ENCODE measurements around the gene NFE2L3. TPM values are rescaled to one million over a fixed set of nuclear protein-coding genes. Genes with fewer than 3 reads are reported as not detected.

The NFE2L3 gene
- total and polyA plus RNA-seq, 2 donors (not counting 3 experiments of a cell fraction or from before 2014, with no cell fraction given), result 29.6 to 40.2 TPM

DNA sequence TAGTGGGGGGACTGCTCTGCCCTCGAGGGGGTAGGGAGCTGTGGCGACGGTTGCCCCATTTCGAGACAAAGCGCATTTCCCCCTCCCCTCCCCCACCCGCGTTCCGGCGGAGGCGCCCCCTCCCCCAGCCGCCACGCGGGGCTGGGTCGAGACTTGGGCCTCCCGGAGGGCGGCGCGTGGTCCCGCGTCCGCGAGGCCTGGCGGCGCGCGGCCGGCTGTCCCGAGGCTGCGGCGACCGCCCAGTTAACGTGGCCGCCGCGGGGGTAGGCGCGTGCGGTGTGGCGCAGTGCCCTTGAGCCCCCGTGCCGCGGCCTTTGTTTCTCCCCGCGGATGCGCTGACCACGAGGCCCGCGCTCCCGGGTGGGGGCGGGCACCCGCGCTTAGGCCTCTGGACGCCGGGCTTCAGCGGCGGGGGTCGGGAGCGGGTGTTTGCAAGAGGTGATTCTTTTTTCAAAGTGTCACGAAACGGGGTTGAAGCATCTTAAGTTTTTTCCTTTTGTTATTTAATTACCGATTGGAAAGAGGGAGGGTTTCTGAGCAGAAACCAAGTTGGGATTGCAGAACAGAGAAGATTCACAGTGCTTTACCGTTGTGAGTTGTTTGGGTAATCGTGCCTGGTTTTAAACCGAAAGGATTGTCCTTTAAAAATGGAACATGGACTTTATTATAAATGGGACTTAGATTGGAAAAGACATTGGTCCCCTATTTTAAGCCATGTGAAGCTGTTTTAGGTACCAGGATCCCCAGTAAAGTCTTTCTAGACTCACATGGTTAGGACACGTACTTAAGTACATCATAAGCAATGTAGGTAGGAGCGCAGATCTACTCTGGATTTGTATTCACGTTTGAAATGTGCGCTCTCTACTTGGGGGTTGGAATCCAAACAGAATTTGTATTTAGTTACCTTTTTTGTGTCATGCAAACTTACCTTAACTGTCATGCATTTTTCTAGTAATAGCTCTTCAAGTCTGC is 50.3 kb downstream of the NFE2L3 start:
- Histone ChIP-seq H4K20me1 (replicated peaks; ENCODE audit: control insufficient read depth, extremely low read depth, insufficient read depth, low read length) (peaks cover 30% of the 10 kb centered on the region), H3K4me3 (replicated peaks in 1 of 3; ENCODE audit: insufficient read depth in 1 of 3, low read depth in 1 of 3, low read length in 3 of 3) (peak overlapping the region; percentile 94 to 99 (median 98)), H3K27ac (ENCODE audit: insufficient read depth, low read depth, low read length) (peak overlapping the region; percentile 79), H3K4me2 (ENCODE audit: insufficient read depth, low read length) (peak overlapping the region; percentile 99), H3K9me3 (replicated peaks; ENCODE audit: control insufficient read depth, insufficient read depth, low read length) (no peaks in the 10 kb centered on the region), H3K4me1 (ENCODE audit: control insufficient read depth, extremely low read depth, insufficient read depth, low read length) (peaks cover 35% of the 10 kb centered on the region), H2AFZ (ENCODE audit: low read depth, low read length) (no peak overlapping the region), H3K9me1 (replicated peaks; ENCODE audit: control insufficient read depth, extremely low read depth, insufficient read depth, low read length) (no peaks in the 10 kb centered on the region), H3K36me3 (ENCODE audit: control insufficient read depth in 2 of 2, extremely low read depth in 1 of 2, insufficient read depth in 2 of 2, low read length in 2 of 2) (peaks cover 2 to 21% of the 10 kb centered on the region in 2 experiments), H3K9ac (replicated peaks; ENCODE audit: extremely low read depth, insufficient read depth, low read length) (peak overlapping the region; percentile 93), H3K27me3 (ENCODE audit: control insufficient read depth in 2 of 2, insufficient read depth in 2 of 2, low read length in 2 of 2) (no peaks in the 10 kb centered on the region), H3K79me2 (ENCODE audit: control insufficient read depth, insufficient read depth, low read length) (peaks cover 89% of the 10 kb centered on the region)
- BruUV-seq (replicated peaks), result no TSS peak
- DNase-seq (ENCODE audit: low read depth, low spot score) (peak; percentile 59), FAIRE-seq (no peak)
- TF ChIP-seq EZH2 (IDR thresholded peaks at IDR 0.05; ENCODE audit: borderline replicate concordance, low read depth, low read length, severe bottlenecking) (no peak), POLR2AphosphoS5 (IDR thresholded peaks at IDR 0.05; ENCODE audit: insufficient read depth, low read depth, low read length) (no peak), MYC (IDR thresholded peaks at IDR 0.05; ENCODE audit: low read depth, low read length) (peak; percentile 67), POLR2A (IDR thresholded peaks at IDR 0.05; ENCODE audit: low read depth, low read length) (no peak)
- TF ChIP-seq, protein P1, sequence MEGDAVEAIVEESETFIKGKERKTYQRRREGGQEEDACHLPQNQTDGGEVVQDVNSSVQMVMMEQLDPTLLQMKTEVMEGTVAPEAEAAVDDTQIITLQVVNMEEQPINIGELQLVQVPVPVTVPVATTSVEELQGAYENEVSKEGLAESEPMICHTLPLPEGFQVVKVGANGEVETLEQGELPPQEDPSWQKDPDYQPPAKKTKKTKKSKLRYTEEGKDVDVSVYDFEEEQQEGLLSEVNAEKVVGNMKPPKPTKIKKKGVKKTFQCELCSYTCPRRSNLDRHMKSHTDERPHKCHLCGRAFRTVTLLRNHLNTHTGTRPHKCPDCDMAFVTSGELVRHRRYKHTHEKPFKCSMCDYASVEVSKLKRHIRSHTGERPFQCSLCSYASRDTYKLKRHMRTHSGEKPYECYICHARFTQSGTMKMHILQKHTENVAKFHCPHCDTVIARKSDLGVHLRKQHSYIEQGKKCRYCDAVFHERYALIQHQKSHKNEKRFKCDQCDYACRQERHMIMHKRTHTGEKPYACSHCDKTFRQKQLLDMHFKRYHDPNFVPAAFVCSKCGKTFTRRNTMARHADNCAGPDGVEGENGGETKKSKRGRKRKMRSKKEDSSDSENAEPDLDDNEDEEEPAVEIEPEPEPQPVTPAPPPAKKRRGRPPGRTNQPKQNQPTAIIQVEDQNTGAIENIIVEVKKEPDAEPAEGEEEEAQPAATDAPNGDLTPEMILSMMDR (IDR thresholded peaks at IDR 0.05; ENCODE audit: extremely low read depth in 1 of 2, insufficient read depth in 1 of 2, low read depth in 1 of 2, low read length in 2 of 2), result no peak
- TF ChIP-seq, protein P2, sequence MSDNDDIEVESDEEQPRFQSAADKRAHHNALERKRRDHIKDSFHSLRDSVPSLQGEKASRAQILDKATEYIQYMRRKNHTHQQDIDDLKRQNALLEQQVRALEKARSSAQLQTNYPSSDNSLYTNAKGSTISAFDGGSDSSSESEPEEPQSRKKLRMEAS (IDR thresholded peaks at IDR 0.05; ENCODE audit: insufficient read depth, insufficient read length), result no peak
- ChIA-PET CTCF (interaction anchor here (1.4 kb wide), 1 partner anchor 465 kb away, joined by 5 read pairs; no protein-coding TSS in a partner anchor), POLR2A (interaction anchor here (1.0 to 1.4 kb wide), 3 partner anchors 10 to 947 kb away, joined by 3 to 7 read pairs (median 3); partner anchors contain the start of gene NFE2L3)
- dilution Hi-C loops (cut with MboI; ENCODE audit: extremely low pct_ligation_motif_present, low sequenced_read_pairs) (no loop called here), intact Hi-C loops (cut with micrococcal nuclease) (loop anchor here (5.0 to 10.0 kb wide), 4 partner anchors 302 to 1405 kb away; partner anchors contain the start of gene SKAP2)

All from endothelial cell of umbilical vein (primary cell).